ENCODE data around the gene KRTAP2-3. TPM values are rescaled to one million over a fixed set of nuclear protein-coding genes. Genes with fewer than 3 reads are reported as not detected.
"Not testable (repeated sequence)": the region's sequence is repeated elsewhere in the genome, so short reads cannot be mapped to it uniquely, and the experiment has no call there.

The KRTAP2-3 gene
- polyA plus RNA-seq, 1 donor from 2014 or later = not detected

DNA sequence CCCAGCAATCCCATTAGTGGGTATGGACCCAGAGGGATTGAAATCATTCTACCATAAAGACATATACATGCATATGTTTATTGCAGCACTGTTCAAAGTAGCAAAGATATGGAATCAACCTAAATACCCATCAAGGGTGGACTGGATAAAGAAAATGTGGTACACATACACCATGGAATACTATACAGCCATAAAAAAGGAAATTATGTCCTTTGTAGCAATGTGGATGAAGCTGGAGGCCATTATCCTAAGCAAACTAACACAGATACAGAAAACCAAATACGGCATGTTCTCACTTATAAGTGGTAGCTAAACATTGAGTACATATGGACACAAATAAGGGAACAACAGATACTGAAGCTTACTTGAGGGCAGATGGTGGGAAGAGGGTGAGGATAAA is 2.4 kb downstream of the KRTAP2-3 start:
- H3F3A ChIP-seq (ENCODE audit: insufficient read depth, low read length, poor library complexity, severe bottlenecking) = no peaks in the 10 kb centered on the region

DNA sequence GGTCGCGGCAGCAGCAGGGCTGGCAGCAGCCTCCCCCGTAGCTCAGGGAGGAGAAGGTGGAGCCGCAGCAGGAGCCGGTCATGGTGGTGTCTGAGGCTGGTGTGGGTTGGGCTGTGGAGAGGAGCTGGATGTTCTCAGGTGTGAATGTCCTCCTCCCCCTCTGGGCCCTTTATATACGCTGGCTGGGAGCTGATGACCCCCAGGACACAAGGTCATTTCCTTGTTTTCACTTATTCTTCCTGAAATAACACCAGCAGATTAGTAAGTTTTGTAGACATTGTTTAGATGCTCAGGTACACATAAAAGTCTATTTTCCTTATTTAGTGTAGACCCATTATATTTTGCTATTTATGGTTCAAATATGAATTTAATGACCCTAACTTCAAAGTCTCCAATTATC is 4.8 kb downstream of the KRTAP2-3 start, which contains the start of gene KRTAP2-2:
TSS of gene KRTAP2-2 (minus strand) at position 101 of the 400 bp plus-strand sequence. CDS start at position 82, 19 bp downstream.
- not testable (repeated sequence) for H3K79me2 ChIP-seq (replicated peaks; ENCODE audit: insufficient read depth, low read length); H3K4me3 ChIP-seq (ENCODE audit: low read length); H3K27ac ChIP-seq (ENCODE audit: low read length); H3K9me2 ChIP-seq (ENCODE audit: insufficient read depth, low read length); H3K9me3 ChIP-seq (ENCODE audit: low read length); H3K36me3 ChIP-seq (ENCODE audit: insufficient read depth, low read length); H4K20me1 ChIP-seq (ENCODE audit: insufficient read depth); H3K9ac ChIP-seq (ENCODE audit: low read length); H3F3A ChIP-seq (ENCODE audit: insufficient read depth, low read length, poor library complexity, severe bottlenecking); H2AFZ ChIP-seq (ENCODE audit: low read depth, low read length); H3K4me2 ChIP-seq (ENCODE audit: low read length); H3K27me3 ChIP-seq (ENCODE audit: insufficient read depth, low read depth, low read length)

More for the DNA sequence above, 2.4 kb downstream of the KRTAP2-3 start:
- TF ChIP-seq MXI1 (conservative IDR thresholded peaks at IDR 0.05; ENCODE audit: poor library complexity, severe bottlenecking) (no peak), RAD21 (conservative IDR thresholded peaks at IDR 0.05) (no peak), TAF1 (IDR thresholded peaks at IDR 0.05; ENCODE audit: low read depth) (no peak), SMC3 (conservative IDR thresholded peaks at IDR 0.05; ENCODE audit: poor library complexity) (no peak), EZH2 (IDR thresholded peaks at IDR 0.05; ENCODE audit: borderline replicate concordance, insufficient read depth, low read length, poor library complexity, severe bottlenecking) (no peak)
- TF ChIP-seq, protein P1, sequence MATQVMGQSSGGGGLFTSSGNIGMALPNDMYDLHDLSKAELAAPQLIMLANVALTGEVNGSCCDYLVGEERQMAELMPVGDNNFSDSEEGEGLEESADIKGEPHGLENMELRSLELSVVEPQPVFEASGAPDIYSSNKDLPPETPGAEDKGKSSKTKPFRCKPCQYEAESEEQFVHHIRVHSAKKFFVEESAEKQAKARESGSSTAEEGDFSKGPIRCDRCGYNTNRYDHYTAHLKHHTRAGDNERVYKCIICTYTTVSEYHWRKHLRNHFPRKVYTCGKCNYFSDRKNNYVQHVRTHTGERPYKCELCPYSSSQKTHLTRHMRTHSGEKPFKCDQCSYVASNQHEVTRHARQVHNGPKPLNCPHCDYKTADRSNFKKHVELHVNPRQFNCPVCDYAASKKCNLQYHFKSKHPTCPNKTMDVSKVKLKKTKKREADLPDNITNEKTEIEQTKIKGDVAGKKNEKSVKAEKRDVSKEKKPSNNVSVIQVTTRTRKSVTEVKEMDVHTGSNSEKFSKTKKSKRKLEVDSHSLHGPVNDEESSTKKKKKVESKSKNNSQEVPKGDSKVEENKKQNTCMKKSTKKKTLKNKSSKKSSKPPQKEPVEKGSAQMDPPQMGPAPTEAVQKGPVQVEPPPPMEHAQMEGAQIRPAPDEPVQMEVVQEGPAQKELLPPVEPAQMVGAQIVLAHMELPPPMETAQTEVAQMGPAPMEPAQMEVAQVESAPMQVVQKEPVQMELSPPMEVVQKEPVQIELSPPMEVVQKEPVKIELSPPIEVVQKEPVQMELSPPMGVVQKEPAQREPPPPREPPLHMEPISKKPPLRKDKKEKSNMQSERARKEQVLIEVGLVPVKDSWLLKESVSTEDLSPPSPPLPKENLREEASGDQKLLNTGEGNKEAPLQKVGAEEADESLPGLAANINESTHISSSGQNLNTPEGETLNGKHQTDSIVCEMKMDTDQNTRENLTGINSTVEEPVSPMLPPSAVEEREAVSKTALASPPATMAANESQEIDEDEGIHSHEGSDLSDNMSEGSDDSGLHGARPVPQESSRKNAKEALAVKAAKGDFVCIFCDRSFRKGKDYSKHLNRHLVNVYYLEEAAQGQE (IDR thresholded peaks at IDR 0.05; ENCODE audit: borderline replicate concordance) = no peak
- Histone ChIP-seq H3K27me3 (ENCODE audit: insufficient read depth, low read depth, low read length) (no peaks in the 10 kb centered on the region), H3K27ac (ENCODE audit: low read length) (no peak overlapping the region), H3K79me2 (replicated peaks; ENCODE audit: insufficient read depth, low read length) (no peaks in the 10 kb centered on the region), H4K20me1 (ENCODE audit: insufficient read depth) (no peaks in the 10 kb centered on the region), H3K9me2 (ENCODE audit: insufficient read depth, low read length) (no peaks in the 10 kb centered on the region), H3K4me3 (ENCODE audit: low read length) (no peak overlapping the region), H3K9me3 (ENCODE audit: low read length) (no peaks in the 10 kb centered on the region), H3K4me2 (ENCODE audit: low read length) (no peak overlapping the region), H3K9ac (ENCODE audit: low read length) (no peak overlapping the region), H2AFZ (ENCODE audit: low read depth, low read length) (no peak overlapping the region), H3K36me3 (ENCODE audit: insufficient read depth, low read length) (no peaks in the 10 kb centered on the region)

DNA sequence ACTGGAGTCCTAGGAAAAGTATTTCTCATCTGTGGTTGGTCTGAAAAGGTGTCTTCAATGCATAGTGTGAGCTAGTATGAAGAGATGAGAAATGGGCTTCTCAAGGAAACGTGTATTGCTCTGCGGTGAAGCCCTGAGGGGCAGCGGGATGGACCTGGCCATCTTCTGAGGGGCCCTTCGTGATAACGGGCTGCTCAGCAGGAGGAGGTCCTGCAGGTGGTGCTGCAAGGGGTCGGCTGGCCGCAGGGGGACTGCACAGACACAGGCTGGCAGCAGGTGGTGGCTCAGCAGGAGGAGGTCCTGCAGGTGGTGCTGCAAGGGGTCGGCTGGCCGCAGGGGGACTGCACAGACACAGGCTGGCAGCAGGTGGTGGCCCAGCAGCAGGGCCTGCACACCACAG is 5.4 kb downstream of the KRTAP2-3 start:
- H3K36me3 ChIP-seq (ENCODE audit: insufficient read depth, low read length); H2AFZ ChIP-seq (ENCODE audit: low read depth, low read length); H3K27ac ChIP-seq (ENCODE audit: low read length); H3K9me2 ChIP-seq (ENCODE audit: insufficient read depth, low read length); H3K27me3 ChIP-seq (ENCODE audit: insufficient read depth, low read depth, low read length); H3K4me2 ChIP-seq (ENCODE audit: low read length); H3K9ac ChIP-seq (ENCODE audit: low read length); H3F3A ChIP-seq (ENCODE audit: insufficient read depth, low read length, poor library complexity, severe bottlenecking); H3K79me2 ChIP-seq (replicated peaks; ENCODE audit: insufficient read depth, low read length); H3K4me3 ChIP-seq (ENCODE audit: low read length); H4K20me1 ChIP-seq (ENCODE audit: insufficient read depth); H3K9me3 ChIP-seq (ENCODE audit: low read length): not testable (repeated sequence)

DNA sequence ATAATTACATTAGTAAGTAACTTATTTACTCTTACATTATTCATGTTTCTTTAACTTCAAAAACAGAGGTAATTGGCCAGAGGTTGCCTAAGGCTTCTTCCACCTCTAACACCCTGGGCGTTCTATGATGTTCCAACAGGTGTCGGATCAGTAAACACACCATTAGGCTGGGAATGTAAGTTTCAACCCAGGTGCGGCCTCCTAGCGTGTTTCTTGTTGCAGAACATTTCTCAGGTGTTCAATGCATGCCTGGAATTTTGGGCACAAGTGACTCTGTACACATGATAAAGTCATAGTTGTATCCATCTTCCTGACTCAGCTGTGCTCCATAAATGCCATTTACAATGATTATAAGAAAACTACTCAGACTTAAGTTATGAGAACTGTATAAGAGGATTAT is 5.9 kb downstream of the KRTAP2-3 start:
- no peaks in the 10 kb centered on the region for H3F3A ChIP-seq (ENCODE audit: insufficient read depth, low read length, poor library complexity, severe bottlenecking)
- no peaks in the 10 kb centered on the region for H3K9me2 ChIP-seq (ENCODE audit: insufficient read depth, low read length)
- no peak overlapping the region for H3K9ac ChIP-seq (ENCODE audit: low read length)
- no peaks in the 10 kb centered on the region for H4K20me1 ChIP-seq (ENCODE audit: insufficient read depth)
- H3K27me3 ChIP-seq (ENCODE audit: insufficient read depth, low read depth, low read length) = no peaks in the 10 kb centered on the region
- H2AFZ ChIP-seq (ENCODE audit: low read depth, low read length) = no peak overlapping the region
- H3K79me2 ChIP-seq (replicated peaks; ENCODE audit: insufficient read depth, low read length) = no peaks in the 10 kb centered on the region
- H3K9me3 ChIP-seq (ENCODE audit: low read length) = no peaks in the 10 kb centered on the region
- no peak overlapping the region for H3K4me2 ChIP-seq (ENCODE audit: low read length)
- no peak overlapping the region for H3K4me3 ChIP-seq (ENCODE audit: low read length)
- H3K36me3 ChIP-seq (ENCODE audit: insufficient read depth, low read length) = no peaks in the 10 kb centered on the region
- no peak overlapping the region for H3K27ac ChIP-seq (ENCODE audit: low read length)
- no peak for TF ChIP-seq EZH2 (IDR thresholded peaks at IDR 0.05; ENCODE audit: borderline replicate concordance, insufficient read depth, low read length, poor library complexity, severe bottlenecking)
- TF ChIP-seq POLR2AphosphoS5 (IDR thresholded peaks at IDR 0.05) = no peak
- no peak for TF ChIP-seq TAF1 (IDR thresholded peaks at IDR 0.05; ENCODE audit: low read depth)
- TF ChIP-seq MXI1 (conservative IDR thresholded peaks at IDR 0.05; ENCODE audit: poor library complexity, severe bottlenecking) = no peak
- TF ChIP-seq, protein P1 (IDR thresholded peaks at IDR 0.05; ENCODE audit: borderline replicate concordance) = no peak
- TF ChIP-seq, protein P2, sequence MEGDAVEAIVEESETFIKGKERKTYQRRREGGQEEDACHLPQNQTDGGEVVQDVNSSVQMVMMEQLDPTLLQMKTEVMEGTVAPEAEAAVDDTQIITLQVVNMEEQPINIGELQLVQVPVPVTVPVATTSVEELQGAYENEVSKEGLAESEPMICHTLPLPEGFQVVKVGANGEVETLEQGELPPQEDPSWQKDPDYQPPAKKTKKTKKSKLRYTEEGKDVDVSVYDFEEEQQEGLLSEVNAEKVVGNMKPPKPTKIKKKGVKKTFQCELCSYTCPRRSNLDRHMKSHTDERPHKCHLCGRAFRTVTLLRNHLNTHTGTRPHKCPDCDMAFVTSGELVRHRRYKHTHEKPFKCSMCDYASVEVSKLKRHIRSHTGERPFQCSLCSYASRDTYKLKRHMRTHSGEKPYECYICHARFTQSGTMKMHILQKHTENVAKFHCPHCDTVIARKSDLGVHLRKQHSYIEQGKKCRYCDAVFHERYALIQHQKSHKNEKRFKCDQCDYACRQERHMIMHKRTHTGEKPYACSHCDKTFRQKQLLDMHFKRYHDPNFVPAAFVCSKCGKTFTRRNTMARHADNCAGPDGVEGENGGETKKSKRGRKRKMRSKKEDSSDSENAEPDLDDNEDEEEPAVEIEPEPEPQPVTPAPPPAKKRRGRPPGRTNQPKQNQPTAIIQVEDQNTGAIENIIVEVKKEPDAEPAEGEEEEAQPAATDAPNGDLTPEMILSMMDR (IDR thresholded peaks at IDR 0.05; ENCODE audit: poor library complexity, severe bottlenecking) = no peak
- TF ChIP-seq SMC3 (conservative IDR thresholded peaks at IDR 0.05; ENCODE audit: poor library complexity) = no peak
- TF ChIP-seq EP300 (conservative IDR thresholded peaks at IDR 0.05; ENCODE audit: poor library complexity, severe bottlenecking) = no peak
- TF ChIP-seq RAD21 (conservative IDR thresholded peaks at IDR 0.05) = no peak
